Activated CD8-positive, alpha-beta memory T cell treated with anti-CD3 and anti-CD28 coated beads for 48 hours (primary cell): ENCODE measurements around the gene SMPD2.
A peak's percentile ranks its signal among the peaks of the same experiment; 100 is the strongest.

Source experiments
- DNase-seq, 3 experiments: peaks; one replicate each; pipeline ENCODE4 v3.0.0-alpha.2; 2020; ENCODE audit warnings: low read depth in 2 of 3, low spot score in 2 of 3

SMPD2 gene

GRCh38 chr6:109446541-109446940 lies 6.0 kb downstream of the SMPD2 start:
- no peak for DNase-seq

- no peak for DNase-seq
Measured at GRCh38 chr6:109447087-109447486, 6.6 kb downstream of the SMPD2 start.

- no peak for DNase-seq
Measured at GRCh38 chr6:109447878-109448555, 7.5 kb downstream of the SMPD2 start.

GRCh38 chr6:109448615-109449014 lies 8.1 kb downstream of the SMPD2 start:
- no peak for DNase-seq

- no peak for DNase-seq
Measured at GRCh38 chr6:109449064-109449794, 8.7 kb downstream of the SMPD2 start.

- no peak for DNase-seq
Measured at GRCh38 chr6:109449795-109450673, 9.5 kb downstream of the SMPD2 start.

- DNase-seq, result no peak
Measured at GRCh38 chr6:109450801-109451200, 10.3 kb downstream of the SMPD2 start.

- no peak for DNase-seq
Measured at GRCh38 chr6:109451376-109451775, 10.9 kb downstream of the SMPD2 start.

- no peak for DNase-seq
Measured at GRCh38 chr6:109452181-109452580, 11.7 kb downstream of the SMPD2 start.

GRCh38 chr6:109453156-109453555 lies 12.6 kb downstream of the SMPD2 start:
- no peak for DNase-seq

GRCh38 chr6:109453594-109454495 lies 13.3 kb downstream of the SMPD2 start:
- no peak for DNase-seq

- DNase-seq, result peak in 2 of 3 experiments; percentile 56 to 60
Measured at GRCh38 chr6:109454496-109455436, 14.2 kb downstream of the SMPD2 start.

- DNase-seq, result peak in 1 of 3 experiments; percentile 54
Measured at GRCh38 chr6:109455437-109456110, 15.1 kb downstream of the SMPD2 start, which contains the start of gene MICAL1. Gene MICAL1 (minus strand): TSS chr6:109455772. CDS start chr6:109454196, 1,576 bp downstream.

- no peak for DNase-seq
Measured at GRCh38 chr6:109456111-109456583, 15.6 kb downstream of the SMPD2 start.

GRCh38 chr6:109456710-109457561 lies 16.4 kb downstream of the SMPD2 start:
- DNase-seq, result no peak

GRCh38 chr6:109457562-109457996 lies 17.1 kb downstream of the SMPD2 start:
- no peak for DNase-seq

GRCh38 chr6:109458774-109459531 lies 18.4 kb downstream of the SMPD2 start:
- DNase-seq, result peak in 1 of 3 experiments; percentile 16
